Hepatocyte (in vitro differentiated cells): ENCODE results near the gene DEFB128. TPM values are rescaled to one million over a fixed set of nuclear protein-coding genes. Genes with fewer than 3 reads are reported as not detected.

Experiments used
- DNase-seq: peaks from one replicate; pipeline ENCODE4 v3.0.0-alpha.2; 2016; ENCODE audit warnings: low spot score
- H2AFZ ChIP-seq: fragments of 200-600 bp; sonication (generic); 2 replicates; pipeline ENCODE4 v1.6.0; 2016; ENCODE audit warnings: antibody characterized with exemption, mild to moderate bottlenecking
- H3K27ac ChIP-seq: fragments of 200-600 bp; sonication (generic); 2 replicates; pipeline ENCODE4 v1.5.1; 2016; ENCODE audit warnings: mild to moderate bottlenecking
- H3K27me3 ChIP-seq: fragments of 200-600 bp; sonication (generic); 2 replicates; pipeline ENCODE4 v1.6.1; 2016
- H3K36me3 ChIP-seq: fragments of 200-600 bp; sonication (generic); replicated peaks from 2 replicates; pipeline ENCODE4 v1.5.1; 2016; ENCODE audit warnings: low read depth; ENCODE audit not compliant: insufficient read depth
- H3K4me1 ChIP-seq: fragments of 200-600 bp; sonication (generic); 2 replicates; pipeline ENCODE4 v1.5.1; 2016; ENCODE audit warnings: mild to moderate bottlenecking, moderate library complexity; ENCODE audit not compliant: insufficient read depth
- H3K4me2 ChIP-seq: fragments of 200-600 bp; sonication (generic); 2 replicates; pipeline ENCODE4 v1.6.0; 2016
- H3K4me3 ChIP-seq: fragments of 200-600 bp; sonication (generic); 2 replicates; pipeline ENCODE4 v1.5.1; 2016; ENCODE audit warnings: mild to moderate bottlenecking
- H3K79me2 ChIP-seq: fragments of 200-600 bp; sonication (generic); 2 replicates; pipeline ENCODE4 v1.6.0; 2017; ENCODE audit warnings: mild to moderate bottlenecking
- H3K9me2 ChIP-seq: fragments of 200-600 bp; sonication (generic); replicated peaks from 2 replicates; pipeline ENCODE4 v1.6.0; 2017; ENCODE audit warnings: mild to moderate bottlenecking; ENCODE audit not compliant: insufficient read depth
- H3K9me3 ChIP-seq: fragments of 200-600 bp; sonication (generic); 2 replicates; pipeline ENCODE4 v1.5.1; 2016; ENCODE audit warnings: low read depth, mild to moderate bottlenecking
- H4K20me1 ChIP-seq: fragments of 200-600 bp; sonication (generic); 2 replicates; pipeline ENCODE4 v1.6.0; 2016; ENCODE audit warnings: mild to moderate bottlenecking; ENCODE audit not compliant: insufficient read depth, poor library complexity, severe bottlenecking
- CTCF ChIP-seq: fragments of 200-600 bp; sonication (generic); IDR thresholded peaks from 2 replicates; pipeline ENCODE4 v1.5.1; 2016; ENCODE audit warnings: antibody characterized with exemption, mild to moderate bottlenecking; ENCODE audit not compliant: poor library complexity
- EZH2 ChIP-seq: fragments of 200-600 bp; sonication (generic); IDR thresholded peaks from 2 replicates; pipeline ENCODE4 v1.6.1; 2016; ENCODE audit warnings: antibody characterized with exemption, mild to moderate bottlenecking, borderline replicate concordance
- EZH2phosphoT487 ChIP-seq: fragments of 200-600 bp; sonication (generic); IDR thresholded peaks from one replicate; pipeline ENCODE4 v1.6.1; 2018; ENCODE audit warnings: antibody characterized with exemption, mild to moderate bottlenecking, low read depth, moderate library complexity; ENCODE audit not compliant: unreplicated experiment, severe bottlenecking
- WGBS: methylation state at CpG from one replicate; pipeline ENCODE4 v1.1.6; 2016; ENCODE audit warnings: low lambda C conversion rate; ENCODE audit errors: missing lambda C conversion rate; 5-methylcytosine and 5-hydroxymethylcytosine counted together
- polyA plus RNA-seq: library from polyadenylated mRNA; unstranded; fragments of >200 nt; fragmentation: Nextera tagmentation; extraction: Ambion mirVana; gene quantifications from 2 replicates; pipeline ENCODE4 v1.2.1, GENCODE V29; 2016
- total RNA-seq: library from RNA; depleted of rRNA; stranded (reverse); fragments of >200 nt; gene quantifications from 2 replicates; pipeline ENCODE4 v1.2.3, GENCODE V29; 2014

The DEFB128 gene
- total and polyA plus RNA-seq, 2 experiments from 2014 or later = not detected

GRCh38 chr20:168876-169275 is 20.6 kb downstream of the DEFB128 start:
- Histone ChIP-seq H3K79me2 (no peaks in the 10 kb centered on the region), H2AFZ (no peak overlapping the region), H3K36me3 (no peaks in the 10 kb centered on the region), H3K27ac (no peak overlapping the region), H3K4me2 (no peak overlapping the region), H3K4me1 (no peaks in the 10 kb centered on the region), H4K20me1 (no peaks in the 10 kb centered on the region), H3K27me3 (no peaks in the 10 kb centered on the region), H3K4me3 (no peak overlapping the region), H3K9me3 (no peaks in the 10 kb centered on the region), H3K9me2 (no peaks in the 10 kb centered on the region)
- no peak for DNase-seq
- TF ChIP-seq CTCF (no peak), EZH2phosphoT487 (no peak), EZH2 (no peak)
- 68% methylated on average over 2 of the region's 2 CpGs for WGBS

GRCh38 chr20:164618-165017 is 24.9 kb downstream of the DEFB128 start:
- 70% methylated on average over 3 of the region's 3 CpGs for whole genome bisulfite sequencing
- H2AFZ ChIP-seq = no peak overlapping the region
- no peak for DNase-seq

GRCh38 chr20:157154-157553 is 32.4 kb downstream of the DEFB128 start, which contains the start of gene DEFB127:
Gene DEFB127 (plus strand): TSS chr20:157454. CDS start chr20:157545, 91 bp downstream.
- H3K4me2 ChIP-seq = no peak within 1 kb of the TSS
- H2AFZ ChIP-seq = no peak within 1 kb of the TSS
- no peaks in the 10 kb centered on the region for H3K4me1 ChIP-seq
- H3K9me3 ChIP-seq = no peaks in the 10 kb centered on the region
- H3K4me3 ChIP-seq = no peak within 1 kb of the TSS
- no peak for TF ChIP-seq EZH2
- H3K27ac ChIP-seq = no peak within 1 kb of the TSS
- WGBS = 96% methylated on average over 5 of the region's 5 CpGs
- DNase-seq = no peak
- H3K27me3 ChIP-seq = no peaks in the 10 kb centered on the region
- no peaks in the 10 kb centered on the region for H3K9me2 ChIP-seq
- H3K79me2 ChIP-seq = no peaks in the 10 kb centered on the region
- H4K20me1 ChIP-seq = no peaks in the 10 kb centered on the region
- no peaks in the 10 kb centered on the region for H3K36me3 ChIP-seq

More at GRCh38 chr20:164618-165017, 24.9 kb downstream of the DEFB128 start:
- no peaks in the 10 kb centered on the region for H3K36me3 ChIP-seq
- no peak overlapping the region for H3K4me3 ChIP-seq
- H3K4me2 ChIP-seq = no peak overlapping the region
- no peaks in the 10 kb centered on the region for H4K20me1 ChIP-seq
- no peaks in the 10 kb centered on the region for H3K79me2 ChIP-seq
- no peak for TF ChIP-seq EZH2
- no peak for TF ChIP-seq EZH2phosphoT487
- TF ChIP-seq CTCF = no peak
- H3K9me3 ChIP-seq = no peaks in the 10 kb centered on the region
- no peaks in the 10 kb centered on the region for H3K9me2 ChIP-seq
- H3K27me3 ChIP-seq = no peaks in the 10 kb centered on the region
- no peak overlapping the region for H3K27ac ChIP-seq
- no peaks in the 10 kb centered on the region for H3K4me1 ChIP-seq

- Histone ChIP-seq H3K4me1 (no peaks in the 10 kb centered on the region), H3K36me3 (no peaks in the 10 kb centered on the region), H3K9me2 (no peaks in the 10 kb centered on the region), H3K4me3 (no peak overlapping the region), H4K20me1 (no peaks in the 10 kb centered on the region), H3K27me3 (no peaks in the 10 kb centered on the region), H3K4me2 (no peak overlapping the region), H2AFZ (no peak overlapping the region), H3K27ac (no peak overlapping the region), H3K79me2 (no peaks in the 10 kb centered on the region), H3K9me3 (no peaks in the 10 kb centered on the region)
- 96% methylated on average over 1 of the region's 1 CpG for WGBS
- TF ChIP-seq EZH2phosphoT487 = no peak
- no peak for TF ChIP-seq CTCF
- no peak for TF ChIP-seq EZH2
- DNase-seq = no peak
Measured at GRCh38 chr20:152131-152530, 37.4 kb downstream of the DEFB128 start.
